K562 (cell line): Measurements from ENCODE around the gene CAPN10. TPM values are rescaled to one million over a fixed set of nuclear protein-coding genes. Genes with fewer than 3 reads are reported as not detected.

Experiments used
- ASH1L ChIP-seq: fragments of 450-650 bp; IDR thresholded peaks from 2 replicates; pipeline ENCODE4 v1.6.1; 2018; ENCODE audit warnings: borderline replicate concordance, mild to moderate bottlenecking, low read depth; ENCODE audit not compliant: partially characterized antibody
- ATF1 ChIP-seq, 2 experiments: fragments of 450-650 bp in 1 of 2; IDR thresholded peaks; 2 replicates each; pipeline ENCODE4 v1.6.1; 2016; ENCODE audit warnings: missing compliant biosample characterization in 1 of 2, missing genetic modification characterization in 1 of 2
- CREM ChIP-seq: IDR thresholded peaks from 2 replicates; pipeline ENCODE4 v1.6.1; 2014; ENCODE audit warnings: antibody characterized with exemption, low read depth
- E2F1 ChIP-seq: sonication (generic); formaldehyde crosslinking; IDR thresholded peaks from 2 replicates; pipeline ENCODE4 v1.8.1; 2023; ENCODE audit warnings: mild to moderate bottlenecking, missing genetic modification reagents, moderate library complexity
- FOXP4 ChIP-seq: sonication (generic); formaldehyde crosslinking; IDR thresholded peaks from 2 replicates; pipeline ENCODE4 v1.8.0; 2022; ENCODE audit warnings: mild to moderate bottlenecking, missing genetic modification reagents, borderline replicate concordance
- ILK ChIP-seq: fragments of 450-650 bp; IDR thresholded peaks from 2 replicates; pipeline ENCODE4 v1.6.1; 2016; ENCODE audit warnings: missing genetic modification characterization, low read depth, mild to moderate bottlenecking, missing compliant biosample characterization, moderate library complexity, borderline replicate concordance
- KLF1 ChIP-seq: fragments of 450-650 bp; IDR thresholded peaks from 2 replicates; pipeline ENCODE4 v1.6.1; 2016; ENCODE audit warnings: missing genetic modification characterization, missing compliant biosample characterization
- MNT ChIP-seq, 2 experiments: fragments of 450-650 bp; conservative IDR thresholded peaks; 2 replicates each; pipeline ENCODE4 v1.6.1; 2017; ENCODE audit warnings: mild to moderate bottlenecking in 2 of 2, moderate library complexity in 2 of 2
- PHB2 ChIP-seq: fragments of 450-650 bp; IDR thresholded peaks from 2 replicates; pipeline ENCODE4 v1.6.1; 2017; ENCODE audit warnings: low read depth
- POLR2AphosphoS2 ChIP-seq: IDR thresholded peaks from 2 replicates; pipeline ENCODE4 v1.6.1; 2012; ENCODE audit warnings: low read length, improper control_type of control experiment
- TSHZ1 ChIP-seq: fragments of 250-450 bp; sonication (Bioruptor Pico); IDR thresholded peaks from 2 replicates; pipeline ENCODE4 v1.4.0; 2020; ENCODE audit warnings: mild to moderate bottlenecking, moderate library complexity
- ZNF140 ChIP-seq: fragments of 250-450 bp; sonication (Bioruptor Pico); IDR thresholded peaks from 2 replicates; pipeline ENCODE4 v1.8.0; 2021; ENCODE audit warnings: moderate library complexity, mild to moderate bottlenecking, inconsistent platforms
- ZNF174 ChIP-seq: fragments of 250-450 bp; sonication (Bioruptor Pico); IDR thresholded peaks from 2 replicates; pipeline ENCODE4 v1.4.0; 2020; ENCODE audit warnings: mild to moderate bottlenecking
- polyA plus RNA-seq, 8 experiments: library from polyadenylated mRNA; depleted of rRNA in 4 of 8; stranded (reverse) in 5 of 8; unstranded in 3 of 8; fragments of >200 nt; fragmentation: Nextera tagmentation in 2 of 8; fragmentation: Illumina TruSeq in 1 of 8; extraction: Ambion mirVana in 2 of 8; extraction: Trizol in 1 of 8; gene quantifications; 2 replicates each; pipeline versions ENCODE4 v1.2.1 to v1.2.3, GENCODE V29; 2011 to 2014; ENCODE audit warnings: inconsistent platforms in 1 of 8, missing spikeins in 1 of 8
- total RNA-seq, 7 experiments: library from RNA; depleted of rRNA in 6 of 7; stranded (reverse); fragments of >200 nt in 6 of 7; fragmentation: Illumina TruSeq in 2 of 7; extraction: Trizol in 2 of 7; gene quantifications; 2 replicates each; pipeline versions ENCODE4 v1.2.1 to v1.2.3, GENCODE V29; 2011 to 2021; ENCODE audit warnings: low replicate concordance in 1 of 7
- TF ChIP-seq, protein P1 (sequence below): fragments of 450-650 bp; formaldehyde crosslinking; IDR thresholded peaks from 2 replicates; pipeline ENCODE4 v1.4.0; 2020; ENCODE audit warnings: mild to moderate bottlenecking, mixed read lengths
- TF ChIP-seq, protein P2 (sequence below): fragments of 450-650 bp; IDR thresholded peaks from 2 replicates; pipeline ENCODE4 v1.6.1; 2018; ENCODE audit warnings: mild to moderate bottlenecking, low read depth; ENCODE audit not compliant: partially characterized antibody

CAPN10 gene
- total and polyA plus RNA-seq, 9 of the 15 experiments (the other 6 are each of a cell fraction or from before 2014, with no cell fraction given) = 0.08 to 26.1 (median 8.4) TPM

GRCh38 chr2:240584486-240585031 lies 2.0 kb upstream of the CAPN10 start (continued):
- TF ChIP-seq, protein P1, sequence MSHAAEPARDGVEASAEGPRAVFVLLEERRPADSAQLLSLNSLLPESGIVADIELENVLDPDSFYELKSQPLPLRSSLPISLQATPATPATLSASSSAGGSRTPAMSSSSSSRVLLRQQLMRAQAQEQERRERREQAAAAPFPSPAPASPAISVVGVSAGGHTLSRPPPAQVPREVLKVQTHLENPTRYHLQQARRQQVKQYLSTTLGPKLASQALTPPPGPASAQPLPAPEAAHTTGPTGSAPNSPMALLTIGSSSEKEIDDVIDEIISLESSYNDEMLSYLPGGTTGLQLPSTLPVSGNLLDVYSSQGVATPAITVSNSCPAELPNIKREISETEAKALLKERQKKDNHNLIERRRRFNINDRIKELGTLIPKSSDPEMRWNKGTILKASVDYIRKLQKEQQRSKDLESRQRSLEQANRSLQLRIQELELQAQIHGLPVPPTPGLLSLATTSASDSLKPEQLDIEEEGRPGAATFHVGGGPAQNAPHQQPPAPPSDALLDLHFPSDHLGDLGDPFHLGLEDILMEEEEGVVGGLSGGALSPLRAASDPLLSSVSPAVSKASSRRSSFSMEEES (CRISPR knock-in tag) = no peak
- no peak for TF ChIP-seq PHB2
- TF ChIP-seq POLR2AphosphoS2 = no peak
- no peak for TF ChIP-seq ILK (tag)
- TF ChIP-seq FOXP4 (CRISPR knock-in tag) = no peak
- no peak for TF ChIP-seq KLF1 (tag)
- TF ChIP-seq E2F1 (CRISPR knock-in tag) = no peak
- no peak for TF ChIP-seq TSHZ1 (CRISPR knock-in tag)
- peak; percentile 58 for TF ChIP-seq CREM
- TF ChIP-seq, protein P2, sequence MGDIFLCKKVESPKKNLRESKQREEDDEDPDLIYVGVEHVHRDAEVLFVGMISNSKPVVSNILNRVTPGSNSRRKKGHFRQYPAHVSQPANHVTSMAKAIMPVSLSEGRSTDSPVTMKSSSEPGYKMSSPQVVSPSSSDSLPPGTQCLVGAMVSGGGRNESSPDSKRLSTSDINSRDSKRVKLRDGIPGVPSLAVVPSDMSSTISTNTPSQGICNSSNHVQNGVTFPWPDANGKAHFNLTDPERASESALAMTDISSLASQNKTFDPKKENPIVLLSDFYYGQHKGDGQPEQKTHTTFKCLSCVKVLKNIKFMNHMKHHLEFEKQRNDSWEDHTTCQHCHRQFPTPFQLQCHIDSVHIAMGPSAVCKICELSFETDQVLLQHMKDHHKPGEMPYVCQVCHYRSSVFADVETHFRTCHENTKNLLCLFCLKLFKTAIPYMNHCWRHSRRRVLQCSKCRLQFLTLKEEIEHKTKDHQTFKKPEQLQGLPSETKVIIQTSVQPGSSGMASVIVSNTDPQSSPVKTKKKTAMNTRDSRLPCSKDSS = no peak
- no peak for TF ChIP-seq ATF1 (CRISPR knock-in tag; IDR thresholded peaks at IDR 0.05)
- TF ChIP-seq ATF1 (tag; IDR thresholded peaks at IDR 0.05) = peak; percentile 43
- TF ChIP-seq ZNF174 = no peak
- TF ChIP-seq MNT (conservative IDR thresholded peaks at IDR 0.05) = peak in 1 of 2 experiments; percentile 54; a peak in 2 of 4 replicates
- TF ChIP-seq ZNF140 (CRISPR knock-in tag) = no peak
- no peak for TF ChIP-seq ASH1L
